Calu3 (cell line): ENCODE data around the gene AMN. TPM values are rescaled to one million over a fixed set of nuclear protein-coding genes. Genes with fewer than 3 reads are reported as not detected.

Source experiments
- BruUV-seq: library from RNA; stranded (reverse); fragments of 400-500 nt; replicated peaks from 2 replicates; lab custom pipeline; 2021; lab: Mats Ljungman, UMichigan
- CTCF ChIA-PET: fragments of 300-600 bp; sonication (Branson Sonifier 250); formaldehyde crosslinking; loops from one replicate; lab custom pipeline; 2022; ENCODE audit warnings: antibody characterized with exemption; lab: Charles Lee
- DNase-seq: peaks from one replicate; pipeline ENCODE4 v3.0.0; 2022
- H3K27ac Mint-ChIP-seq: one replicate; pipeline ENCODE4 v1.8.0; 2022; ENCODE audit warnings: mixed read lengths; ENCODE audit not compliant: unreplicated experiment
- H3K27me3 Mint-ChIP-seq: one replicate; pipeline ENCODE4 v1.8.0; 2022; ENCODE audit warnings: mixed read lengths; ENCODE audit not compliant: unreplicated experiment
- H3K36me3 Mint-ChIP-seq: one replicate; pipeline ENCODE4 v1.8.0; 2022; ENCODE audit warnings: mild to moderate bottlenecking, moderate library complexity, mixed read lengths; ENCODE audit not compliant: insufficient read depth, unreplicated experiment
- H3K4me1 Mint-ChIP-seq: one replicate; pipeline ENCODE4 v1.8.0; 2022; ENCODE audit warnings: mild to moderate bottlenecking, low read depth, mixed read lengths; ENCODE audit not compliant: unreplicated experiment
- H3K4me3 Mint-ChIP-seq: one replicate; pipeline ENCODE4 v1.8.0; 2022; ENCODE audit warnings: mild to moderate bottlenecking, low read depth, moderate library complexity, mixed read lengths; ENCODE audit not compliant: unreplicated experiment
- H3K9me3 Mint-ChIP-seq: one replicate; pipeline ENCODE4 v1.8.0; 2022; ENCODE audit warnings: low read depth, mixed read lengths; ENCODE audit not compliant: unreplicated experiment
- CTCF ChIP-seq: fragments of 200-600 bp; IDR thresholded peaks from one replicate; pipeline ENCODE4 v1.8.0; 2022; ENCODE audit warnings: antibody characterized with exemption; ENCODE audit not compliant: unreplicated experiment
- intact Hi-C: fragments of 100-400 bp; cut with micrococcal nuclease; formaldehyde crosslinking; loops from one replicate; pipeline ENCODE4 v1.10.0; 2022; ENCODE audit not compliant: unreplicated experiment
- total RNA-seq: library from RNA; stranded (reverse); gene quantifications from 2 replicates; pipeline ENCODE4 v1.2.3, GENCODE V29; 2022

AMN gene
- total RNA-seq, 1 experiment from 2014 or later = 13.7 TPM

GRCh38 chr14:102965971-102966655 is 43.6 kb downstream of the AMN start:
- no TSS peak for BruUV-seq
- no peaks in the 10 kb centered on the region for H3K9me3 Mint-ChIP-seq
- peaks cover 73% of the 10 kb centered on the region for H3K36me3 Mint-ChIP-seq
- intact Hi-C loops = no loop called here
- no peak overlapping the region for H3K27ac Mint-ChIP-seq
- no peak for DNase-seq
- CTCF ChIA-PET = no interaction called here
- TF ChIP-seq CTCF = no peak
- no peaks in the 10 kb centered on the region for H3K27me3 Mint-ChIP-seq
- H3K4me1 Mint-ChIP-seq = no peaks in the 10 kb centered on the region
- no peak overlapping the region for H3K4me3 Mint-ChIP-seq

- intact Hi-C loops = no loop called here
- Mint-ChIP-seq H3K4me1 (no peaks in the 10 kb centered on the region), H3K27ac (no peak overlapping the region), H3K36me3 (peaks cover 74% of the 10 kb centered on the region), H3K9me3 (no peaks in the 10 kb centered on the region), H3K27me3 (no peaks in the 10 kb centered on the region), H3K4me3 (no peak overlapping the region)
- CTCF ChIA-PET = no interaction called here
- TF ChIP-seq CTCF = no peak
- no peak for DNase-seq
- no TSS peak for BruUV-seq
These were observed 44.4 kb downstream of the AMN start for GRCh38 chr14:102966681-102967505.

GRCh38 chr14:102967506-102967795 is 45.0 kb downstream of the AMN start:
- no TSS peak for BruUV-seq
- Mint-ChIP-seq H3K9me3 (no peaks in the 10 kb centered on the region), H3K4me3 (no peak overlapping the region)

GRCh38 chr14:102968306-102968705 is 45.8 kb downstream of the AMN start:
- H3K27me3 Mint-ChIP-seq = no peaks in the 10 kb centered on the region
- TF ChIP-seq CTCF = no peak
- intact Hi-C loops = no loop called here
- no TSS peak for BruUV-seq
- CTCF ChIA-PET = interaction anchor here (0.6 kb wide), 1 partner anchor 159 kb away, joined by 3 read pairs; no protein-coding TSS in a partner anchor
- H3K36me3 Mint-ChIP-seq = peaks cover 67% of the 10 kb centered on the region
- no peak overlapping the region for H3K27ac Mint-ChIP-seq
- no peaks in the 10 kb centered on the region for H3K9me3 Mint-ChIP-seq
- H3K4me1 Mint-ChIP-seq = no peaks in the 10 kb centered on the region
- no peak overlapping the region for H3K4me3 Mint-ChIP-seq
- DNase-seq = no peak

More at GRCh38 chr14:102967506-102967795, 45.0 kb downstream of the AMN start:
- CTCF ChIA-PET = no interaction called here
- TF ChIP-seq CTCF = no peak
- Mint-ChIP-seq H3K27ac (no peak overlapping the region), H3K36me3 (peaks cover 71% of the 10 kb centered on the region), H3K27me3 (no peaks in the 10 kb centered on the region), H3K4me1 (no peaks in the 10 kb centered on the region)
- no peak for DNase-seq
- intact Hi-C loops = no loop called here
